Adipose tissue (tissue), 3 donors: Measurements from ENCODE around the gene CTAGE4. TPM values are rescaled to one million over a fixed set of nuclear protein-coding genes. Genes with fewer than 3 reads are reported as not detected.
"Not testable (repeated sequence)": the region's sequence is repeated elsewhere in the genome, so short reads cannot be mapped to it uniquely, and the experiment has no call there.

ENCODE experiments used
- H3K27ac ChIP-seq: one replicate; pipeline ENCODE4 v1.5.1; 2013; ENCODE audit warnings: low read depth, low read length
- WGBS, 3 donors: extraction: QIAGEN DNeasy Blood & Tissue Kit; methylation state at CpG; one replicate each; pipeline ENCODE4 v1.1.7; 2013; 5-methylcytosine and 5-hydroxymethylcytosine counted together
- polyA plus RNA-seq, 3 donors: library from polyadenylated mRNA; stranded (reverse); fragments of 200-250 nt; gene quantifications; one replicate each; pipeline ENCODE4 v1.2.3, GENCODE V29; 2013
- donor health status: healthy with polysubstance abuse.
- donor health status: Bipolar disorder and iron deficiency.
- donor health status: healthy.

CTAGE4 gene
- polyA plus RNA-seq, 3 donors, result 0.29 to 0.67 TPM; not detected in 1

DNA sequence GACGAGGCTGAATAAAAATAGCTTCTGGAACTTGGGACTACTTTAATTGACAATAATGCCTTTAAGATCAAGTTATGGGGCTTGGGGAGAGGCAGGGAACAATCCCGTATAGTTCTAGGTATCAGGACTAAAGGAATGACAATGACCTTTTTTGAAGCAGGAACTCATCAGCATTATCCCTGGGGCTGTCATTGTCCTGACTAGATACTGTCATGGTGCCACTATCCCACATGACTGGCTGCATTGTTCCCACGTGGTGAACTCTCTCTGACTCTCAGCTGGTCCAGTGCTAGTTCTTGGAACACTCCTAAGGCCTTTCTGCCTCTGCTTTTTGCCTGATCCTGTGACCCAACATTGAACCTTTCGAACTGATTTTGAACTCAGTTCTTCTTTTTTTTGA is 15.7 kb downstream of the CTAGE4 start:
- WGBS, 3 donors, result 72 to 87% (median 78%) methylated on average over 3 of the region's 4 CpGs
- H3K27ac ChIP-seq, result not testable (repeated sequence)

GRCh38 chr7:144201978-144202377 is 18.7 kb downstream of the CTAGE4 start:
- H3K27ac ChIP-seq, result not testable (repeated sequence)
- no CpG with 5 or more reads among the region's 1 CpG for WGBS, 3 donors

DNA sequence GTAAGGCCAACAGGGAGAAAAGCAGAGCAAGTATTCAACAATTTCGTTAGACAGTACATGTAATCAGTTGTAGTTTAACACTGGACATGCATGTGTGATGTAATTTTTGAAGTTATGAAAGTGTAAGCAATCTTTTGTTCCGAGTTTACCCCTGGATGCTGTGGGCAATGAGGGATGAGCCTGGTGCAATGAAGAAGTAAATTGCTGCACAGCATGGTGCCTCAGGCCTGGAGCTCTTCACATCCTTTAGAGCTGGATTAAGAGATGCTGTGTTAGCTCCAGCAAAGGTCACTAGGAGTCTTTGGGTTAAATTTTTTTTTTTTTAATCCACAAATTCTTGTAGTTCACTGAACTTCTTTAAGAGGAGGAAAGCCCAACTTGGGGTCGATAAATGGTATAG is 19.8 kb downstream of the CTAGE4 start:
- WGBS, 3 donors, result no CpG with 5 or more reads among the region's 3 CpGs

DNA sequence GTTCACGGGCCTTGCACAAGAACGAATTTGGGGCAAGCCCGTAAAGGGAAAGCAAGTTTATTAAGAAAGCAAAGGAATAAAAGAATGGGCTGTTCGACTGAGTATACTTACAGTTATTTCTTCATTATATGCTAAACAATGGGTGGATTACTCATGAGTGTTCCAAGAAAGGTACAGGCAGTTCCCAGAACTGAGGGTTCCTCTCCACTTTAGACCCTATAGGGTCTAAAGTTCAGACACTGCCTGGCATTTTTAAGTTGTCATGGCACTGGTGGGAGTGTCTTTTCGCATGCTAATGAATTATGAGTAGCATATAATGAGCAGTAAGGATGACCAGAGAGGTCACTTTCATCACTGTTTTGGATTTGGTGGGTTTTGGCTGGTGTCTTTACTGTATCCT is 22.0 kb downstream of the CTAGE4 start:
- not testable (repeated sequence) for H3K27ac ChIP-seq
- no CpG with 5 or more reads among the region's 5 CpGs for WGBS, 3 donors

More for the DNA sequence above, 19.8 kb downstream of the CTAGE4 start:
- H3K27ac ChIP-seq, result not testable (repeated sequence)

DNA sequence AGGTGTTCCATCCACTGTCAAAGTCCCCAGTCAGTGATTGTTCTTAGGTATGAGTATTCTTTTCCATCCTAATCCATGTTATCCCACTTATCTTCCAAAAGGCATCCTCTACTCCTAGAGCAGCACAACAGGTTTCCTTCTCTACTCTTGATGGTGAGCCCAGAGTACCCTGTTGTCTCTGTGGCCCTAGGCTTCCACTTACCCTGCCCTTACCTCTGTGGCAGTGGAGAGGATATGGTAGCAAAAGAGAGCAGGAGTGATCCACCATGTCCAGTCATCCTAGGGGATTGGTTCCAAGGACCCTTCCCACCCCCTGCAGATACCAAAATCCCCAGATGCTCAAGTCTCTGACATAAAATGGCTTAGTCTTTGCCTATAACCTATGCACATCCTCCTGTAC is 33.9 kb downstream of the CTAGE4 start:
- H3K27ac ChIP-seq, result not testable (repeated sequence)

DNA sequence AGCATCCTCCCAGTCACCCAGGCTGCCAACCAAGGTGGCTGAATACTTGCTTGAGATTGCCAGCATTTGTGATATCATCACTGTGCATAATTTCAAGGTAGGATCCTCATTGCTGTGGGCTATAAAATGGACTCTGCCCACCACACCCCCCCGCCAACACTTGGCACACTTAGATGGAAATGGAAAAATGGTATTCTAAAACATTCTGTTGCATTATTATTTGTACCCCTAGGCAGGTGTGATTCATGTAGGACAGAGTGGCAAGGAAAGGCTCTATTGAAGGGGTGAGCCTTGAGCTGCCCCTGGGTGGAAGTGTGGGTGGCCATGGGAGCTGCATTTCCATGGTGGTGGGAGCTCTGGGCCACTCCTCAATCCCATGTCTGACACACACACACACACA is 35.3 kb downstream of the CTAGE4 start:
- not testable (repeated sequence) for H3K27ac ChIP-seq
- WGBS, 3 donors, result 97 to 99% (median 98%) methylated on average over 1 of the region's 1 CpG

- WGBS, 3 donors, result no CpG with 5 or more reads among the region's 4 CpGs
- not testable (repeated sequence) for H3K27ac ChIP-seq
Observed at GRCh38 chr7:144219149-144219548, 35.9 kb downstream of the CTAGE4 start.

DNA sequence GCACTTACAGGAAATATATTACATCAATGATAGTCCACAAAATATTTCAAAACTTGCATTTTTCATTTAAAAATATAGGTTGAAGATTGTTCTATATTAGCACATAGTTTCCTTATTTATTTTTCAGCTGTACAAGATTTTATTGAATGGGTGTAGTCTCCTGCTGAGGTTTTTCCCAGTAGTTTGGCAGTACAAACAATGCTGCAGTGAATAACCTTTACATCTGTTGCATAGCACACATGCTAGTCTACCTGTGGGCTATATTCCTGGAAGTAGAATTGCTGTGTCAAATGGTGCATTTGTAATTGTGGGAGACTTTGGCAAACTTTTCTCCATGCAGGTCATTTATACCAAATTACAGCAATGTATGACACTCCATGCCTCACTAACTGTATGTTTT is 37.3 kb downstream of the CTAGE4 start:
- H3K27ac ChIP-seq, result not testable (repeated sequence)

DNA sequence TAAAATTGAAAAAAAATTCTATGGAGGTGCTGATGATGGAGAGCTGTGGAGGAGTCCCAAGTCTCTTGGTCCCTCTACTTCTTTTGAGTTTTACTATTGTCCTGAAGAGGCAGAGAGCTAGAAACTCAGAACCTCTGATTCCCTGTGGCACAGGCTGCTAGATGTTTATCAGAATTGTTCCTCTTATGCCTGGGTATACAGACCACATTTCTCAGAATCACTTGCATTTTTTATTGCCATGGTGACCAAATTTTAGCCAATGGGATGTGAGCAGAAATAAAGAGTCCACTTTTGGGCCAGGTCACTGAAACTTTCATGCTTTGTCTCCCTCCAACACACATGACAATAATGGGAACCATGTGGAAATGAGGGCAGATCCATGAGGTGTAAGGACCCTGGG is 40.4 kb downstream of the CTAGE4 start:
- H3K27ac ChIP-seq, result not testable (repeated sequence)

DNA sequence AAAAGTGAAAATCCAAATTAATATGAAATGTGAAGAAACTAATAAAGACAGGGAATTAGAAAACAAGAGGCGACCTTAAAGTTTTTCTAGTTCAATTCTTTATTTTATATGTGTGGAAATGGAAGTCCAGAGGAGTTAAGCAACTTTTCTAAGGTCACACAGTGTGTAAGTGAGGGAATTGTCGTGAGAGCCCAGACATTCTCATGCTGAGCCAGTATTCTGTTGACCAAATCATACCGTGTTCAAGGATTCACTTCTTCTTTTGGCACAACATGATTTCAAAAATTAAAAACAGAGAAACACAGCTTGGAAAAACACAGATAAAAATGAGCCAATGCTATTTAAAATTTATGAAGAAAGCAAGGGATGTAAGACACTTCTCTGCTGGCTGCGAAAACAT is 43.6 kb downstream of the CTAGE4 start:
- H3K27ac ChIP-seq, result not testable (repeated sequence)
- WGBS, 3 donors, result 69 to 78% (median 74%) methylated on average over 3 of the region's 4 CpGs

- 96 to 100% (median 98%) methylated on average over 1 of the region's 3 CpGs for WGBS, 3 donors
- not testable (repeated sequence) for H3K27ac ChIP-seq
Observed at GRCh38 chr7:144228810-144229209, 45.5 kb downstream of the CTAGE4 start.

DNA sequence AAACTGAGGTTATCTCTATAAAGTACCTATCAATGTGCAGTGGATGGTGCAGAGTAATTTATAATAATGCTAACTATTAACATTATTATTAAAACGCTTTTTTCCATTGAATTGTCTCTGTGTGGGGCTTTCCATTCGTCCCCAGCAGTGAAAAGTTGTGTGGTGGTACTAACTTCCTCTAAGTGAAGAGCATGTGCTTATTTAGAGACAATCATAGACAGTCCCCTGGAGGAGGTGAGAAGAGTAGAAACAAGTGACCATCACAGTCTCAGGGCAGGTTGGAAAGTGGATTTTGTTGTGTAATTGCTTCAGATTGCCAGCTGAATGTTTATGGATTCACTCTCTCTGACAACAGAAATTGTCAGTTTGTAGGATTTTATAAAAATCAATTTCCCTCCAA is 47.8 kb downstream of the CTAGE4 start:
- H3K27ac ChIP-seq, result not testable (repeated sequence)
- no CpG with 5 or more reads among the region's 2 CpGs for WGBS, 3 donors

DNA sequence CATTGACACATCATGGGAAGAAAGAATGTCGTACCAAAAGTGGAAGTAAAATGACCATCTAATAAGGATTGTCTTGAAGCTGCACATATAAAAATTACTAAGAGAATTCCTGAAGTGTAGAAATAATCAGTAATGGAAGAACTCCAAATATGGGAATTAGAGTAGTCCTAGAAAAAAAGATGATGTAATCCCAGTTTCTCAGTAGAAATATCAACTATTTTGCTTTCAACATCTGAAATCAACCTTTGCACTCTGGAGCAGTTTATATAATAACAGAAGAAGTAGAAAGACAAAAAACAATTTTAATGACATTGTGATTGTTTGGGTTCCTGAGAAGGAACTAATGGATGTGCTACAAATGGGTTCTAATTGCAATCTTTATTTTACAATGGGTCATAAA is 49.8 kb downstream of the CTAGE4 start:
- not testable (repeated sequence) for H3K27ac ChIP-seq
- 64 to 90% (median 86%) methylated on average over 1 of the region's 1 CpG for WGBS, 3 donors

Other genes starting within 250 kb of the CTAGE4 start
- gene OR2F2, start 248.2 kb upstream of the CTAGE4 start, polyA plus RNA-seq, result not detected
- gene OR2F1, start 228.6 kb upstream of the CTAGE4 start, polyA plus RNA-seq, result not detected
- under 1 TPM in 1 of 3 donors, not detected in 2; 0.03 TPM for gene OR6B1, start 183.1 kb upstream of the CTAGE4 start, polyA plus RNA-seq
- not detected for gene OR2A5, start 134.5 kb upstream of the CTAGE4 start, polyA plus RNA-seq
- not detected for gene OR2A25, start 113.7 kb upstream of the CTAGE4 start, polyA plus RNA-seq
- not detected for gene OR2A12, start 97.2 kb upstream of the CTAGE4 start, polyA plus RNA-seq
- not detected for gene OR2A2, start 73.9 kb upstream of the CTAGE4 start, polyA plus RNA-seq
- gene OR2A14, start 60.3 kb upstream of the CTAGE4 start, polyA plus RNA-seq, result not detected
- 1 to 10 TPM; 3.7 to 6.5 (median 4.4) TPM for gene ARHGEF35, start 12.4 kb downstream of the CTAGE4 start, polyA plus RNA-seq
- under 1 TPM in 1 of 3 donors, not detected in 2; 0.42 TPM for gene OR2A42, start 56.1 kb downstream of the CTAGE4 start, polyA plus RNA-seq
- gene OR2A7, start 81.3 kb downstream of the CTAGE4 start, polyA plus RNA-seq, result 1 to 10 TPM in 2 of 3 donors, under 1 TPM in 1; 0.67 to 2.4 (median 1.2) TPM
- gene CTAGE8, start 85.8 kb downstream of the CTAGE4 start, polyA plus RNA-seq, result 1 to 10 TPM in 1 of 3 donors, under 1 TPM in 1, not detected in 1; 0.95 to 1.0 TPM
- under 1 TPM in 2 of 3 donors, not detected in 1; 0.05 to 0.07 TPM for gene OR2A1, start 129.0 kb downstream of the CTAGE4 start, polyA plus RNA-seq
- gene ARHGEF5, start 171.9 kb downstream of the CTAGE4 start, polyA plus RNA-seq, result 1 to 10 TPM; 4.6 to 10.0 (median 4.7) TPM
- gene NOBOX, start 220.2 kb downstream of the CTAGE4 start, polyA plus RNA-seq, result not detected